Esophagus muscularis mucosa (tissue), 4 donors: ENCODE measurements around the gene TOM1L2. TPM values are rescaled to one million over a fixed set of nuclear protein-coding genes. Genes with fewer than 3 reads are reported as not detected.

Experiments used
- DNase-seq: peaks from one replicate; pipeline ENCODE4 v3.0.0-alpha.2; 2017; ENCODE audit errors: extremely low spot score
- H3K27ac ChIP-seq, 4 donors: fragments of 200-600 bp; sonication (generic); replicated peaks in 1 of 4; 1 replicate in 3 of 4; 2 replicates in 1 of 4; pipeline ENCODE4 v1.5.1; 2016 to 2019; ENCODE audit warnings: mild to moderate bottlenecking in 1 of 4
- H3K27me3 ChIP-seq, 4 donors: fragments of 200-600 bp; sonication (generic); one replicate each; pipeline versions ENCODE4 v1.5.1 to v1.6.0; 2016 to 2019
- H3K36me3 ChIP-seq, 4 donors: fragments of 200-600 bp; sonication (generic); one replicate each; pipeline ENCODE4 v1.5.1; 2016 to 2019
- H3K4me1 ChIP-seq, 4 donors: fragments of 200-600 bp; sonication (generic); one replicate each; pipeline ENCODE4 v1.5.1; 2016 to 2019
- H3K4me3 ChIP-seq, 4 donors: fragments of 200-600 bp; sonication (generic); 1 replicate in 2 of 4; 2 replicates in 2 of 4; pipeline ENCODE4 v1.5.1; 2016 to 2019; ENCODE audit warnings: mild to moderate bottlenecking in 4 of 4, moderate library complexity in 1 of 4
- H3K9me3 ChIP-seq, 4 donors: fragments of 200-600 bp; sonication (generic); 1 replicate in 3 of 4; 2 replicates in 1 of 4; pipeline ENCODE4 v1.5.1; 2016 to 2019
- EP300 ChIP-seq: sonication (generic); formaldehyde crosslinking; IDR thresholded peaks from one replicate; pipeline ENCODE4 v1.6.1; 2017; ENCODE audit warnings: antibody characterized with exemption
- POLR2A ChIP-seq: fragments of 450-650 bp; IDR thresholded peaks from one replicate; pipeline ENCODE4 v1.6.1; 2017; ENCODE audit warnings: antibody characterized with exemption, moderate library complexity, mild to moderate bottlenecking, low read depth
- POLR2AphosphoS5 ChIP-seq, 2 donors: sonication (generic); formaldehyde crosslinking; IDR thresholded peaks; one replicate each; pipeline ENCODE4 v1.6.1; 2017; ENCODE audit warnings: antibody characterized with exemption in 2 of 2
- WGBS: methylation state at CpG from one replicate; pipeline ENCODE4 v1.1.5; 2018; 5-methylcytosine and 5-hydroxymethylcytosine counted together
- intact Hi-C: fragments of 100-400 bp; cut with DNase I; formaldehyde crosslinking; loops from one replicate; pipeline ENCODE4 v1.15.1; 2023
- total RNA-seq, 4 donors: library from RNA; depleted of rRNA; stranded (reverse); fragments of >200 nt; gene quantifications; one replicate each; pipeline versions ENCODE4 v1.1.0 to v1.2.1, GENCODE V29; 2016
- TF ChIP-seq, protein P1 (sequence below), 3 experiments: fragments of 200-600 bp in 2 of 3; fragments of 450-650 bp in 1 of 3; sonication (generic) in 2 of 3; IDR thresholded peaks; one replicate each; pipeline ENCODE4 v1.5.1; 2017 to 2019; ENCODE audit warnings: antibody characterized with exemption in 3 of 3, mild to moderate bottlenecking in 2 of 3, moderate library complexity in 1 of 3

The TOM1L2 gene
- total RNA-seq, 4 donors from 2014 or later = 64.4 to 96.9 (median 75.0) TPM

GRCh38 chr17:17928398-17929287 is 43.6 kb downstream of the TOM1L2 start:
- Histone ChIP-seq H3K27me3 (no peaks in the 10 kb centered on the region), H3K4me1 (peaks cover 33 to 53% (median 41%) of the 10 kb centered on the region in 4 donors), H3K27ac (peak overlapping the region in 2 of 4 donors; percentile 28 to 34), H3K9me3 (no peaks in the 10 kb centered on the region), H3K36me3 (peaks cover 0 to 4% (median 0%) of the 10 kb centered on the region in 4 donors), H3K4me3 (no peak overlapping the region)
- no peak for DNase-seq
- WGBS = 73% methylated on average over 12 of the region's 12 CpGs
- intact Hi-C loops = loop anchor here (10.0 kb wide), 2 partner anchors 46 to 106 kb away; partner anchors contain the start of genes ATPAF2, DRC3, GID4 and TOM1L2
- no peak for TF ChIP-seq EP300
- no peak for TF ChIP-seq POLR2A
- no peak for TF ChIP-seq POLR2AphosphoS5 (IDR thresholded peaks at IDR 0.05)
- TF ChIP-seq, protein P1, sequence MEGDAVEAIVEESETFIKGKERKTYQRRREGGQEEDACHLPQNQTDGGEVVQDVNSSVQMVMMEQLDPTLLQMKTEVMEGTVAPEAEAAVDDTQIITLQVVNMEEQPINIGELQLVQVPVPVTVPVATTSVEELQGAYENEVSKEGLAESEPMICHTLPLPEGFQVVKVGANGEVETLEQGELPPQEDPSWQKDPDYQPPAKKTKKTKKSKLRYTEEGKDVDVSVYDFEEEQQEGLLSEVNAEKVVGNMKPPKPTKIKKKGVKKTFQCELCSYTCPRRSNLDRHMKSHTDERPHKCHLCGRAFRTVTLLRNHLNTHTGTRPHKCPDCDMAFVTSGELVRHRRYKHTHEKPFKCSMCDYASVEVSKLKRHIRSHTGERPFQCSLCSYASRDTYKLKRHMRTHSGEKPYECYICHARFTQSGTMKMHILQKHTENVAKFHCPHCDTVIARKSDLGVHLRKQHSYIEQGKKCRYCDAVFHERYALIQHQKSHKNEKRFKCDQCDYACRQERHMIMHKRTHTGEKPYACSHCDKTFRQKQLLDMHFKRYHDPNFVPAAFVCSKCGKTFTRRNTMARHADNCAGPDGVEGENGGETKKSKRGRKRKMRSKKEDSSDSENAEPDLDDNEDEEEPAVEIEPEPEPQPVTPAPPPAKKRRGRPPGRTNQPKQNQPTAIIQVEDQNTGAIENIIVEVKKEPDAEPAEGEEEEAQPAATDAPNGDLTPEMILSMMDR (IDR thresholded peaks at IDR 0.05) = no peak

- no peak overlapping the region for H3K4me3 ChIP-seq
- no peaks in the 10 kb centered on the region for H3K27me3 ChIP-seq
- DNase-seq = no peak
- H3K4me1 ChIP-seq = peaks cover 50 to 68% (median 56%) of the 10 kb centered on the region in 4 donors
- H3K36me3 ChIP-seq = peaks cover 0 to 4% (median 0%) of the 10 kb centered on the region in 4 donors
- no peak for TF ChIP-seq POLR2AphosphoS5 (IDR thresholded peaks at IDR 0.05)
- TF ChIP-seq POLR2A = no peak
- TF ChIP-seq, protein P1 (IDR thresholded peaks at IDR 0.05) = no peak
- no peak for TF ChIP-seq EP300
- H3K9me3 ChIP-seq = no peaks in the 10 kb centered on the region
- intact Hi-C loops = loop anchor here (10.0 kb wide), 2 partner anchors 48 to 108 kb away; partner anchors contain the start of genes ATPAF2, DRC3, GID4 and TOM1L2
- WGBS = 44% methylated on average over 5 of the region's 5 CpGs
- H3K27ac ChIP-seq = peak overlapping the region in 1 of 4 donors; percentile 31
These were observed 45.3 kb downstream of the TOM1L2 start for GRCh38 chr17:17926840-17927449.

GRCh38 chr17:17926036-17926435 is 46.2 kb downstream of the TOM1L2 start:
- intact Hi-C loops = loop anchor here (10.0 kb wide), 2 partner anchors 49 to 109 kb away; partner anchors contain the start of genes ATPAF2, DRC3, GID4 and TOM1L2
- TF ChIP-seq POLR2A = no peak
- TF ChIP-seq, protein P1 (IDR thresholded peaks at IDR 0.05) = no peak
- TF ChIP-seq POLR2AphosphoS5 (IDR thresholded peaks at IDR 0.05) = no peak
- TF ChIP-seq EP300 = no peak
- no peak for DNase-seq
- Histone ChIP-seq H3K27me3 (no peaks in the 10 kb centered on the region), H3K4me1 (peaks cover 58 to 68% (median 59%) of the 10 kb centered on the region in 4 donors), H3K27ac (no peak overlapping the region), H3K4me3 (no peak overlapping the region), H3K9me3 (no peaks in the 10 kb centered on the region), H3K36me3 (peaks cover 0 to 4% (median 0%) of the 10 kb centered on the region in 4 donors)
- WGBS = 67% methylated on average over 4 of the region's 4 CpGs

DNA sequence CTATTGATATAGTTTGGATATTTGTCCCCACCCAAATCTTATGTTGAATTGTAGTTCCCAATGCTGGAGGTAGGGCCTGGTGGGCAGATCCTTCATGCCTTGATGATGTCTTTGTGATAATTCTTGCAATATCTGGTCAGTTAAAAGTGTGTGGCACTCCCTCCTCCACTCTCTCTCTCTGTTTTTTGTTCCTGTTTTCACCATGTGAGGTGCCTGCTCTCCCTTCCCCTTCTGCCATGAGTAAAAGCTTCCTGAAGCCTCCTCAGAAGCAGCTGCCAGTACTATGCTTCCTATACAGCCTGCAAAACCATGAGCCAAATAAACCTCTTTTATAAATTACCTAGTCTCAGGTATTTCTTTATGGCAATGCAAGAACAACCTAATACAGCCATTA is 47.3 kb downstream of the TOM1L2 start:
- Histone ChIP-seq H3K27ac (no peak overlapping the region), H3K27me3 (no peaks in the 10 kb centered on the region), H3K4me1 (peaks cover 63 to 71% (median 67%) of the 10 kb centered on the region in 4 donors), H3K9me3 (no peaks in the 10 kb centered on the region), H3K4me3 (no peak overlapping the region), H3K36me3 (peaks cover 0 to 4% (median 0%) of the 10 kb centered on the region in 4 donors)
- intact Hi-C loops = loop anchor here (5.0 to 10.0 kb wide), 4 partner anchors 50 to 113 kb away; partner anchors contain the start of genes ATPAF2, DRC3, GID4 and TOM1L2
- no peak for DNase-seq
- TF ChIP-seq POLR2A (no peak), EP300 (no peak), POLR2AphosphoS5 (IDR thresholded peaks at IDR 0.05) (no peak)
- TF ChIP-seq, protein P1 (IDR thresholded peaks at IDR 0.05) = no peak
